HG02981 (cell line): ENCODE results near the gene SORBS2.

Source experiments
- ATAC-seq: cut with Tn5 transposase; IDR thresholded peaks from one replicate; pipeline ENCODE4 v1.9.1; 2021; ENCODE audit warnings: mild to moderate bottlenecking, moderate library complexity; ENCODE audit not compliant: unreplicated experiment

Gene SORBS2

GRCh38 chr4:185774845-185775680, 36.9 kb downstream of the SORBS2 start:
- no peak for ATAC-seq

GRCh38 chr4:185774131-185774653, 37.8 kb downstream of the SORBS2 start:
- no peak for ATAC-seq

- ATAC-seq: no peak
These were observed 38.6 kb downstream of the SORBS2 start for GRCh38 chr4:185773419-185773818.

- ATAC-seq: no peak
These were observed 39.5 kb downstream of the SORBS2 start for GRCh38 chr4:185772391-185773093.

- ATAC-seq: no peak
These were observed 40.1 kb downstream of the SORBS2 start for GRCh38 chr4:185771711-185772390.

- ATAC-seq: no peak
These were observed 44.5 kb downstream of the SORBS2 start for GRCh38 chr4:185767528-185767927.

GRCh38 chr4:185764876-185765275, 47.1 kb downstream of the SORBS2 start:
- ATAC-seq: no peak

GRCh38 chr4:185761352-185762235, 50.4 kb downstream of the SORBS2 start:
- no peak for ATAC-seq

- ATAC-seq: no peak
These were observed 53.2 kb downstream of the SORBS2 start for GRCh38 chr4:185758807-185759206.

GRCh38 chr4:185755451-185755850, 56.5 kb downstream of the SORBS2 start:
- ATAC-seq: no peak

- no peak for ATAC-seq
These were observed 57.0 kb downstream of the SORBS2 start for GRCh38 chr4:185754961-185755360.

- no peak for ATAC-seq
These were observed 59.1 kb downstream of the SORBS2 start for GRCh38 chr4:185752872-185753271.

GRCh38 chr4:185749858-185750257, 62.1 kb downstream of the SORBS2 start:
- ATAC-seq: no peak

- no peak for ATAC-seq
These were observed 63.0 kb downstream of the SORBS2 start for GRCh38 chr4:185748901-185749390.

GRCh38 chr4:185745891-185746290, 66.1 kb downstream of the SORBS2 start:
- ATAC-seq: no peak

GRCh38 chr4:185744946-185745345, 67.0 kb downstream of the SORBS2 start:
- no peak for ATAC-seq

- no peak for ATAC-seq
These were observed 67.5 kb downstream of the SORBS2 start for GRCh38 chr4:185744488-185744862.

GRCh38 chr4:185743722-185744487, 68.1 kb downstream of the SORBS2 start:
- no peak for ATAC-seq

GRCh38 chr4:185742766-185743165, 69.2 kb downstream of the SORBS2 start:
- no peak for ATAC-seq

- no peak for ATAC-seq
These were observed 70.2 kb downstream of the SORBS2 start for GRCh38 chr4:185741795-185742194.
